GM12878 (cell line): ENCODE data around the gene ASTL. TPM values are rescaled to one million over a fixed set of nuclear protein-coding genes. Genes with fewer than 3 reads are reported as not detected.

Source experiments
- BCL3 ChIP-seq: IDR thresholded peaks from 2 replicates; pipeline ENCODE4 v1.6.1; 2011; ENCODE audit warnings: borderline replicate concordance, low read depth, mild to moderate bottlenecking, moderate library complexity, low read length; ENCODE audit not compliant: insufficient read depth, poor library complexity, severe bottlenecking
- CHD4 ChIP-seq: fragments of 200-600 bp; sonication (generic); IDR thresholded peaks from 2 replicates; pipeline ENCODE4 v1.6.1; 2016; ENCODE audit warnings: mild to moderate bottlenecking
- IKZF1 ChIP-seq: fragments of 450-650 bp; conservative IDR thresholded peaks from 2 replicates; pipeline ENCODE4 v1.6.1; 2017; ENCODE audit warnings: antibody characterized with exemption, mild to moderate bottlenecking
- NR2C2 ChIP-seq: IDR thresholded peaks from 2 replicates; pipeline ENCODE4 v1.6.1; 2011; ENCODE audit warnings: borderline replicate concordance, low read depth; ENCODE audit not compliant: control insufficient read depth, insufficient read length
- POLR2AphosphoS2 ChIP-seq: IDR thresholded peaks from 2 replicates; pipeline ENCODE4 v1.6.1; 2011; ENCODE audit warnings: low read depth, mild to moderate bottlenecking, low read length, improper control_type of control experiment, moderate library complexity
- ZNF207 ChIP-seq: fragments of 450-650 bp; IDR thresholded peaks from 2 replicates; pipeline ENCODE4 v1.6.1; 2014; ENCODE audit warnings: antibody characterized with exemption, mild to moderate bottlenecking, borderline replicate concordance
- ZNF217 ChIP-seq: fragments of 450-650 bp; IDR thresholded peaks from 2 replicates; pipeline ENCODE4 v1.6.1; 2017; ENCODE audit warnings: antibody characterized with exemption, mild to moderate bottlenecking
- ZNF384 ChIP-seq: IDR thresholded peaks from 2 replicates; pipeline ENCODE4 v1.6.1; 2012; ENCODE audit warnings: low read depth, mild to moderate bottlenecking, low read length, improper control_type of control experiment, borderline replicate concordance
- polyA plus RNA-seq, 11 experiments: library from polyadenylated mRNA; depleted of rRNA in 4 of 11; unstranded in 6 of 11; stranded (reverse) in 5 of 11; fragments of >200 nt; fragmentation: Nextera tagmentation in 4 of 11; fragmentation: Illumina TruSeq in 1 of 11; extraction: Ambion mirVana in 4 of 11; extraction: Trizol in 1 of 11; gene quantifications; 1 replicate in 1 of 11; 2 replicates in 10 of 11; pipeline versions ENCODE4 v1.2.1 to v1.2.3, GENCODE V29; 2011 to 2016; ENCODE audit warnings: inconsistent platforms in 2 of 11, missing spikeins in 2 of 11, low read depth in 1 of 11
- total RNA-seq, 4 experiments: library from RNA; depleted of rRNA in 3 of 4; stranded (reverse); fragments of >200 nt in 3 of 4; fragmentation: Illumina TruSeq in 1 of 4; extraction: Trizol in 1 of 4; gene quantifications; 2 replicates each; pipeline versions ENCODE4 v1.2.1 to v1.2.3, GENCODE V29; 2013 to 2021
- TF ChIP-seq, protein P1 (sequence below): fragments of 450-650 bp; IDR thresholded peaks from 2 replicates; pipeline ENCODE4 v1.6.1; 2014; ENCODE audit warnings: mild to moderate bottlenecking
- TF ChIP-seq, protein P2 (sequence below): fragments of 450-650 bp; IDR thresholded peaks from 2 replicates; pipeline ENCODE4 v1.6.1; 2016; ENCODE audit warnings: mild to moderate bottlenecking
- TF ChIP-seq, protein P3 (sequence below): fragments of 150-350 bp; IDR thresholded peaks from 2 replicates; pipeline ENCODE4 v1.6.1; 2016; ENCODE audit warnings: low read depth, low read length
- TF ChIP-seq, protein P4 (sequence below): fragments of 150-350 bp; IDR thresholded peaks from 2 replicates; pipeline ENCODE4 v1.6.1; 2014; ENCODE audit warnings: mild to moderate bottlenecking, low read depth, low read length
- TF ChIP-seq, protein P5 (sequence below): IDR thresholded peaks from 2 replicates; pipeline ENCODE4 v1.6.1; 2011; ENCODE audit warnings: low read depth, mild to moderate bottlenecking, low read length, moderate library complexity, borderline replicate concordance; ENCODE audit errors: extremely low read depth
- TF ChIP-seq, protein P6 (sequence below): fragments of 450-650 bp; formaldehyde crosslinking; IDR thresholded peaks from 2 replicates; pipeline ENCODE4 v1.4.0; 2020; ENCODE audit warnings: mild to moderate bottlenecking, moderate library complexity

Gene ASTL
- total and polyA plus RNA-seq, 10 of the 15 experiments (the other 5 are each of a cell fraction or from before 2014, with no cell fraction given) = 0.18 to 1.0 (median 0.38) TPM; not detected in 4

DNA sequence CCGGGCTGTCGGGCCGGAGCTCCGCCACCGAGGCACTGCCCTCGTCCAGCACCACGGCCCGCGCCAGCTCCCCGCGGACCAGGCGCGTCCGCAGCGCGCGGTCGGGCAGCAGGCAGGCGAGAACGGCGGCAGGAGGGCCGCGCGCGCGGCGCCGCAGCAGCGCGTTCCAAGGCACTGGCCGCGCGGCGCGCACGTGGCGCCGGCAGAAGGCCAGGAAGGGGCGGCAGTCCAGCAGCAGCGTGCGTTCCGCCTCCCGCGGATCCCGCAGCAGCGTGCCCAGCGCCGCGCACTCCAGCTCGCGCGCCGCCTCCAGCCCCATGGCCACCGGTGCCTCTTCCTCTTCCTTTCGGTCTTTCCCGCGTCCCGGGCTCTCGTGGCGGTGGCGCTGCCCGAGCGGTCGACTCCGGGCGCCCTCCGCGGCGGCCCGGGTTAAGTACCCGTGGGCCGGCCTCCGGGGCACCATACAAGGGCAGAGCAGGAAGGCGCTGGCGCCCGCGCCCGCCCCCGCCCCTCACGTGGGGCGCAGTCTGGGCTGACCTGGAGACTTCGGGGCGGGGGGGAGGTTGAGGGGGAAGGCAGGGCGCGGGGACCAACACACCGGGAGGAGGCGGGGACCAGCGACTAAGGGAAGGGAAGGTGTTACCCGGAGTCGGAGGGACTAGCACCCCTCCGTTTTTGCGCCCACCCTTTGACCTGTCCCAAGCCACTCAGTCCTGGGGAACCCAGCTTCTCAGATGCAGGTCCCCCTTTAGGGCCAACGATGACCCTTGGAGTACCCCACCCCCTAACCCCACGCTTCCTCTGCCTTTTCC lies 6.9 kb upstream of the ASTL start, which contains the start of gene DUSP2 (continued):
- TF ChIP-seq, protein P1, sequence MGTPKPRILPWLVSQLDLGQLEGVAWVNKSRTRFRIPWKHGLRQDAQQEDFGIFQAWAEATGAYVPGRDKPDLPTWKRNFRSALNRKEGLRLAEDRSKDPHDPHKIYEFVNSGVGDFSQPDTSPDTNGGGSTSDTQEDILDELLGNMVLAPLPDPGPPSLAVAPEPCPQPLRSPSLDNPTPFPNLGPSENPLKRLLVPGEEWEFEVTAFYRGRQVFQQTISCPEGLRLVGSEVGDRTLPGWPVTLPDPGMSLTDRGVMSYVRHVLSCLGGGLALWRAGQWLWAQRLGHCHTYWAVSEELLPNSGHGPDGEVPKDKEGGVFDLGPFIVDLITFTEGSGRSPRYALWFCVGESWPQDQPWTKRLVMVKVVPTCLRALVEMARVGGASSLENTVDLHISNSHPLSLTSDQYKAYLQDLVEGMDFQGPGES = peak; percentile 38; the same call in 1 of the 2 replicates
- TF ChIP-seq BCL3 (peak; percentile 82), NR2C2 (no peak), ZNF217 (peak; percentile 73), ZNF207 (peak; percentile 77; the same call in 1 of the 2 replicates), ZNF384 (no peak), IKZF1 (peak; percentile 91), CHD4 (no peak), POLR2AphosphoS2 (peak; percentile 100)
- TF ChIP-seq, protein P2, sequence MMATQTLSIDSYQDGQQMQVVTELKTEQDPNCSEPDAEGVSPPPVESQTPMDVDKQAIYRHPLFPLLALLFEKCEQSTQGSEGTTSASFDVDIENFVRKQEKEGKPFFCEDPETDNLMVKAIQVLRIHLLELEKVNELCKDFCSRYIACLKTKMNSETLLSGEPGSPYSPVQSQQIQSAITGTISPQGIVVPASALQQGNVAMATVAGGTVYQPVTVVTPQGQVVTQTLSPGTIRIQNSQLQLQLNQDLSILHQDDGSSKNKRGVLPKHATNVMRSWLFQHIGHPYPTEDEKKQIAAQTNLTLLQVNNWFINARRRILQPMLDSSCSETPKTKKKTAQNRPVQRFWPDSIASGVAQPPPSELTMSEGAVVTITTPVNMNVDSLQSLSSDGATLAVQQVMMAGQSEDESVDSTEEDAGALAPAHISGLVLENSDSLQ = no peak; the same call in 1 of the 2 replicates
- TF ChIP-seq, protein P3, sequence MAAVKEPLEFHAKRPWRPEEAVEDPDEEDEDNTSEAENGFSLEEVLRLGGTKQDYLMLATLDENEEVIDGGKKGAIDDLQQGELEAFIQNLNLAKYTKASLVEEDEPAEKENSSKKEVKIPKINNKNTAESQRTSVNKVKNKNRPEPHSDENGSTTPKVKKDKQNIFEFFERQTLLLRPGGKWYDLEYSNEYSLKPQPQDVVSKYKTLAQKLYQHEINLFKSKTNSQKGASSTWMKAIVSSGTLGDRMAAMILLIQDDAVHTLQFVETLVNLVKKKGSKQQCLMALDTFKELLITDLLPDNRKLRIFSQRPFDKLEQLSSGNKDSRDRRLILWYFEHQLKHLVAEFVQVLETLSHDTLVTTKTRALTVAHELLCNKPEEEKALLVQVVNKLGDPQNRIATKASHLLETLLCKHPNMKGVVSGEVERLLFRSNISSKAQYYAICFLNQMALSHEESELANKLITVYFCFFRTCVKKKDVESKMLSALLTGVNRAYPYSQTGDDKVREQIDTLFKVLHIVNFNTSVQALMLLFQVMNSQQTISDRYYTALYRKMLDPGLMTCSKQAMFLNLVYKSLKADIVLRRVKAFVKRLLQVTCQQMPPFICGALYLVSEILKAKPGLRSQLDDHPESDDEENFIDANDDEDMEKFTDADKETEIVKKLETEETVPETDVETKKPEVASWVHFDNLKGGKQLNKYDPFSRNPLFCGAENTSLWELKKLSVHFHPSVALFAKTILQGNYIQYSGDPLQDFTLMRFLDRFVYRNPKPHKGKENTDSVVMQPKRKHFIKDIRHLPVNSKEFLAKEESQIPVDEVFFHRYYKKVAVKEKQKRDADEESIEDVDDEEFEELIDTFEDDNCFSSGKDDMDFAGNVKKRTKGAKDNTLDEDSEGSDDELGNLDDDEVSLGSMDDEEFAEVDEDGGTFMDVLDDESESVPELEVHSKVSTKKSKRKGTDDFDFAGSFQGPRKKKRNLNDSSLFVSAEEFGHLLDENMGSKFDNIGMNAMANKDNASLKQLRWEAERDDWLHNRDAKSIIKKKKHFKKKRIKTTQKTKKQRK = no peak
- TF ChIP-seq, protein P4, sequence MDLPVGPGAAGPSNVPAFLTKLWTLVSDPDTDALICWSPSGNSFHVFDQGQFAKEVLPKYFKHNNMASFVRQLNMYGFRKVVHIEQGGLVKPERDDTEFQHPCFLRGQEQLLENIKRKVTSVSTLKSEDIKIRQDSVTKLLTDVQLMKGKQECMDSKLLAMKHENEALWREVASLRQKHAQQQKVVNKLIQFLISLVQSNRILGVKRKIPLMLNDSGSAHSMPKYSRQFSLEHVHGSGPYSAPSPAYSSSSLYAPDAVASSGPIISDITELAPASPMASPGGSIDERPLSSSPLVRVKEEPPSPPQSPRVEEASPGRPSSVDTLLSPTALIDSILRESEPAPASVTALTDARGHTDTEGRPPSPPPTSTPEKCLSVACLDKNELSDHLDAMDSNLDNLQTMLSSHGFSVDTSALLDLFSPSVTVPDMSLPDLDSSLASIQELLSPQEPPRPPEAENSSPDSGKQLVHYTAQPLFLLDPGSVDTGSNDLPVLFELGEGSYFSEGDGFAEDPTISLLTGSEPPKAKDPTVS = 0 out of 2 replicates have a peak, but pooled peaks have one; percentile 41
- TF ChIP-seq, protein P5, sequence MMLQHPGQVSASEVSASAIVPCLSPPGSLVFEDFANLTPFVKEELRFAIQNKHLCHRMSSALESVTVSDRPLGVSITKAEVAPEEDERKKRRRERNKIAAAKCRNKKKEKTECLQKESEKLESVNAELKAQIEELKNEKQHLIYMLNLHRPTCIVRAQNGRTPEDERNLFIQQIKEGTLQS = peak; percentile 60; the same call in 1 of the 2 replicates
- TF ChIP-seq, protein P6, sequence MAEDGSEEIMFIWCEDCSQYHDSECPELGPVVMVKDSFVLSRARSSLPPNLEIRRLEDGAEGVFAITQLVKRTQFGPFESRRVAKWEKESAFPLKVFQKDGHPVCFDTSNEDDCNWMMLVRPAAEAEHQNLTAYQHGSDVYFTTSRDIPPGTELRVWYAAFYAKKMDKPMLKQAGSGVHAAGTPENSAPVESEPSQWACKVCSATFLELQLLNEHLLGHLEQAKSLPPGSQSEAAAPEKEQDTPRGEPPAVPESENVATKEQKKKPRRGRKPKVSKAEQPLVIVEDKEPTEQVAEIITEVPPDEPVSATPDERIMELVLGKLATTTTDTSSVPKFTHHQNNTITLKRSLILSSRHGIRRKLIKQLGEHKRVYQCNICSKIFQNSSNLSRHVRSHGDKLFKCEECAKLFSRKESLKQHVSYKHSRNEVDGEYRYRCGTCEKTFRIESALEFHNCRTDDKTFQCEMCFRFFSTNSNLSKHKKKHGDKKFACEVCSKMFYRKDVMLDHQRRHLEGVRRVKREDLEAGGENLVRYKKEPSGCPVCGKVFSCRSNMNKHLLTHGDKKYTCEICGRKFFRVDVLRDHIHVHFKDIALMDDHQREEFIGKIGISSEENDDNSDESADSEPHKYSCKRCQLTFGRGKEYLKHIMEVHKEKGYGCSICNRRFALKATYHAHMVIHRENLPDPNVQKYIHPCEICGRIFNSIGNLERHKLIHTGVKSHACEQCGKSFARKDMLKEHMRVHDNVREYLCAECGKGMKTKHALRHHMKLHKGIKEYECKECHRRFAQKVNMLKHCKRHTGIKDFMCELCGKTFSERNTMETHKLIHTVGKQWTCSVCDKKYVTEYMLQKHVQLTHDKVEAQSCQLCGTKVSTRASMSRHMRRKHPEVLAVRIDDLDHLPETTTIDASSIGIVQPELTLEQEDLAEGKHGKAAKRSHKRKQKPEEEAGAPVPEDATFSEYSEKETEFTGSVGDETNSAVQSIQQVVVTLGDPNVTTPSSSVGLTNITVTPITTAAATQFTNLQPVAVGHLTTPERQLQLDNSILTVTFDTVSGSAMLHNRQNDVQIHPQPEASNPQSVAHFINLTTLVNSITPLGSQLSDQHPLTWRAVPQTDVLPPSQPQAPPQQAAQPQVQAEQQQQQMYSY (CRISPR knock-in tag) = 0 out of 2 replicates have a peak, but pooled peaks have one; percentile 43
